ENCODE data around the gene BCL11A.

DNA sequence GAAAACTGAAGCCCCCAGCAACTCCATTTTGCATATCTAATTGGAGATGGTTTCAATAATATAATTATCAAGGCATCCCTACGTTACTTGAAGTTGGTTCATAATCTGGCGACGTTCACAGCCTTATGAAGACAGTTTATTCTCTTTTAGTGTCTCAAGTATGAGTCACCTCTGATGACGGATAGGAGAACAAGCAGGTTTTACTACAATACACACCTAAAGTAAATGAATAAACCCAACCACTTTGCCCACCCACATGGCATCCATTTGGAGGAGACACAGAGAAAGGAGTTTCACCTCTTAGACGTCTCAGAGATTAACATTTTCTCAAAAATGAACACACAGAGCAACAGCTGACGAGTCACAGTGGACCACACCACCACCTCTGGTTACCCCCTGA, 40.8 kb downstream of the BCL11A start:
- TF ChIP-seq, protein P1, sequence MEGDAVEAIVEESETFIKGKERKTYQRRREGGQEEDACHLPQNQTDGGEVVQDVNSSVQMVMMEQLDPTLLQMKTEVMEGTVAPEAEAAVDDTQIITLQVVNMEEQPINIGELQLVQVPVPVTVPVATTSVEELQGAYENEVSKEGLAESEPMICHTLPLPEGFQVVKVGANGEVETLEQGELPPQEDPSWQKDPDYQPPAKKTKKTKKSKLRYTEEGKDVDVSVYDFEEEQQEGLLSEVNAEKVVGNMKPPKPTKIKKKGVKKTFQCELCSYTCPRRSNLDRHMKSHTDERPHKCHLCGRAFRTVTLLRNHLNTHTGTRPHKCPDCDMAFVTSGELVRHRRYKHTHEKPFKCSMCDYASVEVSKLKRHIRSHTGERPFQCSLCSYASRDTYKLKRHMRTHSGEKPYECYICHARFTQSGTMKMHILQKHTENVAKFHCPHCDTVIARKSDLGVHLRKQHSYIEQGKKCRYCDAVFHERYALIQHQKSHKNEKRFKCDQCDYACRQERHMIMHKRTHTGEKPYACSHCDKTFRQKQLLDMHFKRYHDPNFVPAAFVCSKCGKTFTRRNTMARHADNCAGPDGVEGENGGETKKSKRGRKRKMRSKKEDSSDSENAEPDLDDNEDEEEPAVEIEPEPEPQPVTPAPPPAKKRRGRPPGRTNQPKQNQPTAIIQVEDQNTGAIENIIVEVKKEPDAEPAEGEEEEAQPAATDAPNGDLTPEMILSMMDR (conservative IDR thresholded peaks at IDR 0.05): no peak
- TF ChIP-seq ZFX (IDR thresholded peaks at IDR 0.05): no peak

Measured in C4-2B (cell line).